HG03378 (cell line): ENCODE results near the gene MALT1.
"Not testable (repeated sequence)": the region's sequence is repeated elsewhere in the genome, so short reads cannot be mapped to it uniquely, and the experiment has no call there.

Source experiments
- ATAC-seq: cut with Tn5 transposase; IDR thresholded peaks from one replicate; pipeline ENCODE4 v1.9.1; 2021; ENCODE audit warnings: mild to moderate bottlenecking, moderate library complexity; ENCODE audit not compliant: unreplicated experiment

Gene MALT1

GRCh38 chr18:58671111-58671631, at the start of gene MALT1:
MALT1 (plus strand) TSS chr18:58671465; CDS start chr18:58671644, 179 bp downstream.
- peak; percentile 52 for ATAC-seq

- ATAC-seq = no peak
Observed at GRCh38 chr18:58624011-58624410, 47.3 kb upstream of the MALT1 start.

DNA sequence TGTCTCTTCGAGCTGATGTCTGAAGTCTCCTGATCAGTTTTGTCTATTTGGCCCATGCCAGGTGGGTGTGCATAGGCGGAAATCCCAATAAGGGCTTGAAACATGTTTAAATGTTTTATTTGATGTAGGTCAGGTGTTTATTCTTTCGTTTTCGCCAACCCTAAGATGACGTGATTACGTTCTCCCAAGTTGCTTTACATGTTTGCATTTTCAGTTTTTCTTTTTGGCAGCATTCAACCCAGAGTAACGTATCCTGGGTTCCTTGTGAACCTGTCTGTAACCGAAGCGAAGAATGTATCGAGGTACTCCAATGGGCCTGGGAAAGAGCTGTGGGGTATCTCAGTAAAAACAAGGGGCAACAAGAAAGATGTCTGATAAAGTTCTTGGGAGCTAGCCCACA, 45.4 kb upstream of the MALT1 start:
- ATAC-seq = no peak

DNA sequence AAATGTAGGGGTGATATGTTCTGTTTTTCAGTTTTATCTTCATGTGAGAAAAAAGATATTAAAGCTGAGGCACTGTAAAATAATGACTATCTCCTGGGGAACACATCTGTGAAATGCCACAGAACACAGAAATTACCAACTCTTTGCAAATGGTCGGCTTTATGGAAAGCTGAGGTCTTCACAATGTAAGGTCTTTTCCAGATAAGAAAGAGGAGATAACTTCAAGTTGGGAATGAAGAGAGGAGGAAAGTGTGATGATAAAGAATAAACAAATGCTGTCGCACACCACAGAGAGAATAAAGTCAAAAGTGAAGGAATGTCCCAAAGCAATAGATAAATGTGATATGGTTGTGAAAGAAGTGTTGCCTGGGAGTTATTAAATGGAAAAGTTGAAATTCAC, 41.2 kb upstream of the MALT1 start:
- ATAC-seq = no peak

DNA sequence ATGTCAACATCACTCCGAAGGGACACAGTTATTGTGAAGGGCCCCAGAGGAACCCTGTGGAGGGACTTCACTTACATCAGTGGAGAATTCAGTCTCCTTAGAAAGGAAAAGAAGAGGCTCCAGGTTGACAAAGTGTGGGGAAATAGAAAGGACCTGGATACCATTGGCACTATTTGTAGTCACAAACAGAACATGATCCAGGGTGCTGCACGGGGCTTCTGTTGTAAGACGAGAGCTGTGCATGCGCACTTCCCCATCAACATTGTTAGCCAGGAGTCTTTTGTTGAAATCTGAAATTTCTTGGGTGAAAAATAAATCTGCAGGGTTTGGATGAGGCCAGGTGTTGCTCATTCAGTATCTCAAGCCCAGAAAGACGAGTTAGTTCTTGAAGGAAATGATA, 40.0 kb upstream of the MALT1 start:
- ATAC-seq = no peak

DNA sequence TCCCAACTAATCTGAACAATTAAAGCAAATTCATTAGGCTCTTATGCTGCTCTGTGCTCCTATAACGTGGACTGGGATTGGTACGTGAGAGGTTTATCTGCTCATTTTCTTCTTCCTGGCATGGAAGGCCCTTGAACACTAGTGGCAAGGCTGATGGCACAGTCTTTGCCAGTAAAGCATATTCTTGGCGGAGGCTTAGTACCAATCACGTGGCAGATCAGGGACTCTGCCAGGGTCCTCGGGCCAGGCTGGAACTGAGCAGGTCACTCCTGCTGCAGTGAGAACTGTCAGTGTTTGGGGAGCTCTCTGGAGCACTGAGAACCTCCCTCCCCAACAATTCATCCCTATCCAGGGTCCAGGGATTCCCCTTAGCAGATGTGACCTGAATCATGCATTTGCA, 38.7 kb upstream of the MALT1 start:
- ATAC-seq = no peak

DNA sequence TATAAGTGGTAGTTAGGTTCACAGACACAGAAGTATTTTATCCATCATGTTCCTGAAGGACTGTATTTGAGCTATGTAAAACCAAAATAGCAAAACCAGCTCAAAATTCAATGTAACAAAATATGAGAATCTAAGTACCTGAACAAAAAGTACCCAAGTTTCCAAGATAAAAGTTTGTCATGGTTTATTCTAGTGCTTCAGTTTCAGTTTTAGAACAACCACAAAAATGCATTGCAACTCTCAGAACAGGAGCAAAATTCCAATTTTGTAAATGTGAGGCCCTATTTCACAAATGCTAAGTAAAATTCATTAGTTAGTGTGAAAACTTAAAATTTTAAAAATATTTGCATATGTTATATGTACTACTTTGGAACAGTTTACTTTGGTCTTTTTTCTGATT, 37.4 kb upstream of the MALT1 start:
- no peak for ATAC-seq

DNA sequence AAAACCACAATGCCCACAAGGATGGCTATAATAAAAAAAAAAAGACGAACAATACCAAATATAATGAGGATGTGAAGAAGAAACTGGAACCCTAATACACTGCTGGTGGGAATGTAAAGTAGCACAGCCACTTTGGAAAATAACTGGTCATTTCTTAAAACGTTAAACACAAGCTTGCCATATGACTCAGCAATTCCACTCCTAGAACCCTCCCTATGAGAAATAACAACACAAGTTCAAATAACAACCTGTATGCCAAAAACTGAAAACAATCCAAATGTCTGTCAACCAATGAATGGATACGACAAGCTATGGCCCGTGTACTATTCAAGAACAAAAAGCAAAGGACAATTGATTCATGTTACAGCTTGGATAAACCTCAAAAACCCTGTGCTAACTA, 35.4 kb upstream of the MALT1 start:
- ATAC-seq = no peak

- ATAC-seq = no peak
Observed at GRCh38 chr18:58637197-58637596, 34.1 kb upstream of the MALT1 start.

DNA sequence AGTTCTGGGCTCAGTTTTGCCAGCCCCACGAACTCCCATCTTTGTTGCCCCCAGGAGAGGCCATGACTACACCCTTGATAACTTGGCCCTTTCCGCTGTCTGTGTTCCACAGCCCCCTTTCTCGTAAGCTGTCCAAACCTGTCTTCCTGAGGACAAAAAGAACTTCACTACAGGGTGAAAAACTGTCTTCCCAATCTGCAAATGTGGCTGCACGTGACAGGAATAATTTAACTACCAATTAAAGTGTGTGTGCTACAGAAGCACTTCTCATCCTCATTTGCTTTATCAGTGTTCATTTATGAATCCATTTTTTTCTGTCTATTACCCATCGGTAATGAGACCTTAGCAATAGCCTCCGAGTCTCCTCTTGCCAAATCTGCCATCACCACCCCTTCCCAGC, 33.3 kb upstream of the MALT1 start:
- no peak for ATAC-seq

GRCh38 chr18:58638441-58638840, 32.8 kb upstream of the MALT1 start:
- peak; percentile 44 for ATAC-seq

DNA sequence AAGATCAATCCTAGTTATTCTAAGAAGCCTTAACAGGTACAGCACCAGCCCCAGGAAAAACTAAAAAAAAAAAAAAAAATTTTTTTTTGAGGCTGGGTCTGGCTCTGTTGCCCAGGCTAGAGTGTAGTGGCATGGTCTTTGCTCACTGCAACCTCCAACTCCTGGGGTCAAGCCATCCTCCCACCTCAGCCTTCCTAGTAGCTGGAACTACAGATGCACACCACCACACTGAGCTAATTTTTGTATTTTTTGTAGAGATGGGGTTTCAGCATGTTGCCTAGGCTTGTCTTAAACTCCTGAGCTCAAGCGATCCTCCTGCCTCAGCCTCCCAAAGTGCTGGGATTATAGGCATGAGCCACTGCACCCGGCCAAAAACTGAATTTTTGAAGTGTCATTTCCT, 32.0 kb upstream of the MALT1 start:
- ATAC-seq = no peak

- no peak for ATAC-seq
Observed at GRCh38 chr18:58639751-58640427, 31.4 kb upstream of the MALT1 start.

DNA sequence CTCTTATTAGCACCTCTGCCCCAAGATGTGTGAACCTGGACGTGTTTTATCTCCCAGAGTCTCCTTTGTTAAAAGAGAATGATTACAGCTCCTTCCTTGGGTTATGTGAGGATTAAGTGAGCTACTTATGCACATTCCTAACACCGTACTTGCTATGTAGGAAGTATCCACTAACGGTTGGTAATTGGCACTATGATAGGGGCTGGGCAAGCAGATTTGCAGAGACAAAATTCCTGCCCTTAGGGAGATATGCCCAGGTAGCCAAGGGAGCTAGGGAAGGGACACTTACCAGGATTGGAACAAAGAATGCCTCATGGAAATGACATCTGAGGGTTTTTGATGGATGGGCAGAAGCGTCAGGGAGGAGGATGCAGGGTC, 30.8 kb upstream of the MALT1 start:
- ATAC-seq = no peak

DNA sequence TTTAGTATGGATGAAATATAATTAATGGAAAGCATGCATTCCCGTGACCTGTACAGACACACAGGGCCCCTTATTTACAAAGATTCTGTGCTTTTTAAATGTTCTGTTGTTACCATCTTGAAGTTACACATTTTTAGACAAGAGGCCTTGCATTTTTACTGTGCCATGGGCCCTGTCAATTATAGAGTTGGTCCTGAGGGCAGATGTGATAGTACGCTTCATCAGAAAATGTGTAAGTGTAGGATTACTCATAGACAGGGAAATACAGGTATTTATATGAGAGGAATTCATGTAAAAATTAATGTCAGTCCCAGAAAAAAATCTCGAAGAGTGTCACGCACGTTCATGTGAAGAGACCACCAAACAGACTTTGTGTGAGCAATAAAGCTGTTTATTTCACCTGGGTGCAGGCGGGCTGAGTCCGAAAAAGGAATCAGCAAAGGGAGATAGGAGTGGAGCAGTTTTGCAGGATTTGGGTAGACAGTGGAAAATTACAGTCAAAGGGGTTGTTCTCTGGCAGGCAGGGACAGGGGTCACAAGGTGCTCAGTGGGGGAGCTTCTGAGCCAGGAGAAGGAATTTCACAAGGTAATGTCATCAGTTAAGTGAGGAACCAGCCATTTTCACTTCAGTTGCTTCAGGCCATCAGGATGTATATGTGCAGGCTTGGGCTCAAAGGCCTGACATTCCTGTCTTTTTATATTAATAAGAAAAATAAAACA, 30.2 kb upstream of the MALT1 start:
- no peak for ATAC-seq

GRCh38 chr18:58643557-58643956, 27.7 kb upstream of the MALT1 start:
- not testable (repeated sequence) for ATAC-seq

- ATAC-seq = no peak
Observed at GRCh38 chr18:58645398-58645797, 25.9 kb upstream of the MALT1 start.

GRCh38 chr18:58646334-58646862, 24.9 kb upstream of the MALT1 start:
- ATAC-seq = no peak

- peak; percentile 89 for ATAC-seq
Observed at GRCh38 chr18:58649966-58650816, 21.1 kb upstream of the MALT1 start.

DNA sequence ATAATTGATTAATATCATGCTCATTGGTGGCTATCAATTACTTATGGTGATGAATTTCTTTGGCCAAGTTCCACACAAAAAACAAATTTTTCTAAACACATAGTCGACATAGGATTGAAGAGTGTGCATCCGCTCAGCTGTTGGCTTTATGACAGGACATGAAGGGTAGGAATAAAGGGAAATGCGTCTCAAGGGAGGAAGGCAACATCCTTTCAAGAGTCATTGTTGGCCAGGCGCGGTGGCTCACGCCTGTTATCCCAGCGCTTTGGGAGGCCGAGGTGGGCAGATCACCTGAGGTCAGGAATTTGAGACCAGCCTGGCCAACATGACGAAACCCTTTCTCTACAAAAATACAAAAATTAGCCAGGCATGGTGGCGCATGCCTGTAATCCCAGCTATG, 20.4 kb upstream of the MALT1 start:
- not testable (repeated sequence) for ATAC-seq

- ATAC-seq = not testable (repeated sequence)
Observed at GRCh38 chr18:58653144-58653722, 18.0 kb upstream of the MALT1 start.
